Cardiac fibroblast (primary cell): ENCODE results near the gene NPAS3.

ENCODE experiments used
- DNase-seq, 2 donors: peaks; one replicate each; pipeline versions ENCODE4 v3.0.0 to v3.0.0-alpha.2; 2010; ENCODE audit warnings: low read depth in 2 of 2
- H3K4me3 ChIP-seq, 2 donors: replicated peaks in 1 of 2; 1 replicate in 1 of 2; 2 replicates in 1 of 2; pipeline ENCODE4 v1.5.1; 2011; ENCODE audit warnings: low read depth in 2 of 2, low read length in 2 of 2, mild to moderate bottlenecking in 2 of 2, moderate library complexity in 1 of 2
- CTCF ChIP-seq: IDR thresholded peaks from one replicate; pipeline ENCODE4 v1.5.1; 2011; ENCODE audit warnings: low read depth, mild to moderate bottlenecking, low read length, inconsistent platforms

NPAS3 gene

GRCh38 chr14:33461036-33461435 lies 522.4 kb downstream of the NPAS3 start:
- no peak for DNase-seq
- no peak overlapping the region for H3K4me3 ChIP-seq
- no peak for TF ChIP-seq CTCF

GRCh38 chr14:33463731-33464130 lies 525.1 kb downstream of the NPAS3 start:
- TF ChIP-seq CTCF: no peak
- no peak overlapping the region for H3K4me3 ChIP-seq
- DNase-seq: no peak

GRCh38 chr14:33464254-33464962 lies 525.7 kb downstream of the NPAS3 start:
- H3K4me3 ChIP-seq: no peak overlapping the region
- DNase-seq: no peak
- TF ChIP-seq CTCF: no peak

GRCh38 chr14:33465846-33466700 lies 527.4 kb downstream of the NPAS3 start:
- DNase-seq: peak in 1 of 2 donors; percentile 18
- no peak for TF ChIP-seq CTCF
- no peak overlapping the region for H3K4me3 ChIP-seq

- TF ChIP-seq CTCF: no peak
- H3K4me3 ChIP-seq: no peak overlapping the region
- DNase-seq: no peak
These were observed 529.3 kb downstream of the NPAS3 start for GRCh38 chr14:33467971-33468370.

- no peak for TF ChIP-seq CTCF
- DNase-seq: no peak
- H3K4me3 ChIP-seq: no peak overlapping the region
These were observed 531.2 kb downstream of the NPAS3 start for GRCh38 chr14:33469898-33470297.
